ENCODE measurements around the gene RABL2B. TPM values are rescaled to one million over a fixed set of nuclear protein-coding genes. Genes with fewer than 3 reads are reported as not detected.

Gene RABL2B
- total RNA-seq, 2 experiments from 2014 or later = 13.3 to 14.5 TPM

DNA sequence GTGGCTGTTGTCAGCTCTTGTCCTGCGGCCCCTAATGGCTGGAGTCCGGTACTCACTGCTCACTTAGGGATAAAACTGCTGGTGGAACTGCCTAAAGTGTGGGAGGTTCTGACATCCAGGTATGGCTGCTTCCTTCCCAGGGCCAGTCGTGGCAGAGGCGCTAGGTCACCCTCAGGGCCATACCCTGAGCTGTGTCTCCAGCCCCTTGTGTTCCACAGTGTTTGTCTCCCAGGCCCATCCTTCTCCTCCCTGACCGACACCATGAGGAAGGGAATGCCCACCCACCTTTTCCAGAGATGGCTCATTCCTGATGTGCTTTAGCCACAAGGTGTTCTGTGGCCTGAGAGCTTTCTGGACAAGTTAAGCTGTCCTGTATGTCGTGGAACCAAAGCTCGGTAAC lies 57.8 kb downstream of the RABL2B start:
- no peaks in the 10 kb centered on the region for H3K9me3 Mint-ChIP-seq
- no peaks in the 10 kb centered on the region for H3K36me3 Mint-ChIP-seq (ENCODE audit: low read depth)
- intact Hi-C loops (cut with micrococcal nuclease) = no loop called here
- CTCF ChIA-PET = no interaction called here
- DNase-seq = no peak
- no peaks in the 10 kb centered on the region for H3K27me3 Mint-ChIP-seq (ENCODE audit: low read depth)
- no peaks in the 10 kb centered on the region for H3K4me1 Mint-ChIP-seq (ENCODE audit: low read depth)
- no peak overlapping the region for H3K4me3 Mint-ChIP-seq
- H3K27ac Mint-ChIP-seq = no peak overlapping the region

DNA sequence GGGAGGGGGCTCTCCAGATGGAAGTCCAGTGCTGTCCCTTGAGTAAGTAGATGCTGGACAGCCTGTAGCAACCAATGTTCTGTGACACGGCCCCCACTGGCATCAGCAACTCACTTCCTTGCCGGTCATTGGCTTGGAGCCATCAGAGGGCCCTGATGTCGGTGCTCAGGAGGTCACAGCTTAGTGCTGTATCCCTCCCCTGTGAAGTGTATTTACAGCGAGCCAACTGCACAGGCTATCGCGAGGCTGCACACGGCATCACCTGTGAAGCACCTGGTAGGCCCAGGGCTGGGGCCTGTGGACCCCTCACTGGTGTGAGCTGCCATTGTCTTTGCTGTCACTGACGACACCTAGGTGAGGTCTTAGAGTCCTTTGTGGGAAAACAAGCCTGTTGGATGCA lies 58.8 kb downstream of the RABL2B start:
- H3K27me3 Mint-ChIP-seq (ENCODE audit: low read depth) = no peaks in the 10 kb centered on the region
- intact Hi-C loops (cut with micrococcal nuclease) = no loop called here
- CTCF ChIA-PET = interaction anchor here (0.5 kb wide), 1 partner anchor 87 kb away, joined by 4 read pairs; no protein-coding TSS in a partner anchor
- H3K4me1 Mint-ChIP-seq (ENCODE audit: low read depth) = no peaks in the 10 kb centered on the region
- no peak overlapping the region for H3K27ac Mint-ChIP-seq
- H3K9me3 Mint-ChIP-seq = no peaks in the 10 kb centered on the region
- no peak overlapping the region for H3K4me3 Mint-ChIP-seq
- no peak for DNase-seq
- no peaks in the 10 kb centered on the region for H3K36me3 Mint-ChIP-seq (ENCODE audit: low read depth)

DNA sequence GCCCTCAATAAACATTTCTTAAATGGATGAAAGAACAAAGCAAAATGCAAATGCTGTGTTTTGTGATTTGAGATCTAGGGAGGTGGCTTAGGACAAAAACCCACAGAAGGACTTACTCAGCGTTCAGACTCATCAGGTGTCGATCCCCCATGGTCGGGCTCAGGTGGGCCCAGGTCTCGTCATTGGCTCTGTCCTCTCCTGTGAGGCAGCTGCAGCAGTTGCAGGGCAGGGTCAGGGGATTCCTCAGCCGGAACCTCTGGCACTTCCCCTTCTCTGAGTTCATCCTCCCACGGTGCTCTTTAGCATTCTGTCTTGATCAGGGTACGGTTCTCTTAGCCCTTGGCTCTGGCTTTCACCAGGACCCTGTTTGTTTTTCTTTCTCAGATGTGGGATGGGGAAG lies 59.4 kb downstream of the RABL2B start:
- H3K27me3 Mint-ChIP-seq (ENCODE audit: low read depth) = no peaks in the 10 kb centered on the region
- no peak overlapping the region for H3K4me3 Mint-ChIP-seq
- H3K9me3 Mint-ChIP-seq = no peaks in the 10 kb centered on the region
- H3K4me1 Mint-ChIP-seq (ENCODE audit: low read depth) = no peaks in the 10 kb centered on the region
- CTCF ChIA-PET = interaction anchor here (0.5 to 0.6 kb wide), 2 partner anchors 11 to 87 kb away, joined by 4 read pairs; no protein-coding TSS in a partner anchor
- intact Hi-C loops (cut with micrococcal nuclease) = no loop called here
- DNase-seq = no peak
- H3K27ac Mint-ChIP-seq = no peak overlapping the region
- no peaks in the 10 kb centered on the region for H3K36me3 Mint-ChIP-seq (ENCODE audit: low read depth)

DNA sequence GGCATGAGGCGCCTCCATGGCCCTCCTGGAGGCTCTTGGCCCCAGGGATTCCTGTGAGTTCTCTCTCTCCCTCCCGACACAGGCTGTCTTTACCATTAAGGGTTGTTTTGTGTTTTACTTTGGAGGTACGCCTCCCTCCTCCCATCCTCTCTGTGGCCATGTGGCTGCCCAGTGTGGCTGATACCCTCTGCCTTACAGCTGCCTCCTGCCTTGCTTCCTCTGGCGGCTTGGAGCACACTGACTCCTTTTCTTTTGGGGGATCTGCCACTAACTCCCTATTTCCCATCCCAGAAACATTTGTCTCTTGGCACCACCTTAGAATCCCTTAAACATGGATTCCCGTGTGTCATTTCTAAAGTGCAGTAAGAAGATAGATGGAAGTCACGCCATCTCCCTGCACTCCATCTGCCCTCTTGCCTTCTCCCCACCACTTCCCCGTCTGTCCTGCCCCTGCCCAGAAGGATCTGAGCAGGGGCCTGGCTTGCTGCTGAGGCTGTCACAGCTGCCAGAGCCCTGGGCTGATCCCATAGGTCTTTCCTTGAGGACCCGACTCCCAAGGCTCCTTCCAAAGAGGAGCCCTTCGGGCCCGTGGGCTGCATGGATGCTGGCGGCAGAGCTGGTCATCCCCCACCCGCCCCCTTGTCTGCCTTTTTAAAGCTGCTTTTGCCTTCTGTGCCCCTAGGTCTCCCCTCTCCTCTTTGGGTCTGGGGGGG lies 60.6 kb downstream of the RABL2B start:
- H3K9me3 Mint-ChIP-seq = no peaks in the 10 kb centered on the region
- no peaks in the 10 kb centered on the region for H3K4me1 Mint-ChIP-seq (ENCODE audit: low read depth)
- no peak overlapping the region for H3K27ac Mint-ChIP-seq

DNA sequence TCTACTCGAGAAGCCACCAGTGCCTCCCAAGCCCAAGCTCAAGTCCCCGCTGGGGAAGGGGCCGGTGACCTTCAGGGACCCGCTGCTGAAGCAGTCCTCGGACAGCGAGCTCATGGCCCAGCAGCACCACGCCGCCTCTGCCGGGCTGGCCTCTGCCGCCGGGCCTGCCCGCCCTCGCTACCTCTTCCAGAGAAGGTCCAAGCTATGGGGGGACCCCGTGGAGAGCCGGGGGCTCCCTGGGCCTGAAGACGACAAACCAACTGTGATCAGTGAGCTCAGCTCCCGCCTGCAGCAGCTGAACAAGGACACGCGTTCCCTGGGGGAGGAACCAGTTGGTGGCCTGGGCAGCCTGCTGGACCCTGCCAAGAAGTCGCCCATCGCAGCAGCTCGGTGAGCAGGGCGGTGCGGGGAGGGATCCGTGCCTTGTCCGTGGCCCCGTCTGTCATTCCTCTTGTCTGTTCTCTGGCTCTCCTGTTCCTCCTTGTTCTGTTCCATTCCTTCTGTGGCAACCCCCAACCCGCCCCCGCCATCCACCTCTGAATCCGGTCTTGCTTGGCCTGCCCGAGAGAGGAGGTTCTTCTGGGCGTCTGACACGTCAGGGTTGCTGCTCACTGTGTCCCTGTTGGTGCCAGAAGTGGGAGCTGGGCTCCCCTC lies 61.3 kb downstream of the RABL2B start:
- H3K27ac Mint-ChIP-seq = no peak overlapping the region
- CTCF ChIA-PET = no interaction called here
- intact Hi-C loops (cut with micrococcal nuclease) = no loop called here
- H3K4me1 Mint-ChIP-seq (ENCODE audit: low read depth) = no peaks in the 10 kb centered on the region
- no peaks in the 10 kb centered on the region for H3K36me3 Mint-ChIP-seq (ENCODE audit: low read depth)
- H3K9me3 Mint-ChIP-seq = no peaks in the 10 kb centered on the region
- H3K27me3 Mint-ChIP-seq (ENCODE audit: low read depth) = no peaks in the 10 kb centered on the region
- DNase-seq = no peak
- H3K4me3 Mint-ChIP-seq = no peak overlapping the region

More for the DNA sequence above, 60.6 kb downstream of the RABL2B start:
- intact Hi-C loops (cut with micrococcal nuclease) = no loop called here
- Mint-ChIP-seq H3K4me3 (no peak overlapping the region), H3K27me3 (ENCODE audit: low read depth) (no peaks in the 10 kb centered on the region), H3K36me3 (ENCODE audit: low read depth) (no peaks in the 10 kb centered on the region)
- DNase-seq = no peak
- CTCF ChIA-PET = no interaction called here

DNA sequence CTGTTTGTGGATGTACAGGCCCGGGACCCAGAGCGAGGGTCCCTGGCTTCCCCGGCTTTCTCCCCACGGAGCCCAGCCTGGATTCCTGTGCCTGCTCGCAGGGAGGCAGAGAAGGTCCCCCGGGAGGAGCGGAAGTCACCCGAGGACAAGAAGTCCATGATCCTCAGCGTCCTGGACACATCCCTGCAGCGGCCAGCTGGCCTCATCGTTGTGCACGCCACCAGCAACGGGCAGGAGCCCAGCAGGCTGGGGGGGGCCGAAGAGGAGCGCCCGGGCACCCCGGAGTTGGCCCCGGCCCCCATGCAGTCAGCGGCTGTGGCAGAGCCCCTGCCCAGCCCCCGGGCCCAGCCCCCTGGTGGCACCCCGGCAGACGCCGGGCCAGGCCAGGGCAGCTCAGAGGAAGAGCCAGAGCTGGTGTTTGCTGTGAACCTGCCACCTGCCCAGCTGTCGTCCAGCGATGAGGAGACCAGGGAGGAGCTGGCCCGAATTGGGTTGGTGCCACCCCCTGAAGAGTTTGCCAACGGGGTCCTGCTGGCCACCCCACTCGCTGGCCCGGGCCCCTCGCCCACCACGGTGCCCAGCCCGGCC lies 62.1 kb downstream of the RABL2B start:
- Mint-ChIP-seq H3K36me3 (ENCODE audit: low read depth) (no peaks in the 10 kb centered on the region), H3K4me3 (no peak overlapping the region), H3K9me3 (no peaks in the 10 kb centered on the region), H3K27ac (no peak overlapping the region), H3K27me3 (ENCODE audit: low read depth) (no peaks in the 10 kb centered on the region), H3K4me1 (ENCODE audit: low read depth) (no peaks in the 10 kb centered on the region)
- no peak for DNase-seq
- intact Hi-C loops (cut with micrococcal nuclease) = no loop called here
- CTCF ChIA-PET = no interaction called here

DNA sequence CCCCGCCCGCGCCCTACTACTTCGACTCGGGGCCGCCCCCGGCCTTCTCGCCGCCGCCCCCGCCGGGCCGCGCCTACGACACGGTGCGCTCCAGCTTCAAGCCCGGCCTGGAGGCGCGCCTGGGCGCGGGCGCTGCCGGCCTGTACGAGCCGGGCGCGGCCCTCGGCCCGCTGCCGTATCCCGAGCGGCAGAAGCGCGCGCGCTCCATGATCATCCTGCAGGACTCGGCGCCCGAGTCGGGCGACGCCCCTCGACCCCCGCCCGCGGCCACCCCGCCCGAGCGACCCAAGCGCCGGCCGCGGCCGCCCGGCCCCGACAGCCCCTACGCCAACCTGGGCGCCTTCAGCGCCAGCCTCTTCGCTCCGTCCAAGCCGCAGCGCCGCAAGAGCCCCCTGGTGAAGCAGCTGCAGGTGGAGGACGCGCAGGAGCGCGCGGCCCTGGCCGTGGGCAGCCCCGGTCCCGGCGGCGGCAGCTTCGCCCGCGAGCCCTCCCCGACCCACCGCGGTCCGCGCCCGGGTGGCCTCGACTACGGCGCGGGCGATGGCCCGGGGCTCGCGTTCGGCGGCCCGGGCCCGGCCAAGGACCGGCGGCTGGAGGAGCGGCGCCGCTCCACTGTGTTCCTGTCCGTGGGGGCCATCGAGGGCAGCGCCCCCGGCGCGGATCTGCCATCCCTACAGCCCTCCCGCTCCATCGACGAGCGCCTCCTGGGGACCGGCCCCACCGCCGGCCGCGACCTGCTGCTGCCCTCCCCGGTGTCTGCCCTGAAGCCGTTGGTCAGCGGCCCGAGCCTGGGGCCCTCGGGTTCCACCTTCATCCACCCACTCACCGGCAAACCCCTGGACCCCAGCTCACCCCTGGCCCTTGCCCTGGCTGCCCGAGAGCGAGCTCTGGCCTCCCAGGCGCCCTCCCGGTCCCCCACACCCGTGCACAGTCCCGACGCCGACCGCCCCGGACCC lies 62.9 kb downstream of the RABL2B start:
- Mint-ChIP-seq H3K36me3 (ENCODE audit: low read depth) (no peaks in the 10 kb centered on the region), H3K27me3 (ENCODE audit: low read depth) (no peaks in the 10 kb centered on the region), H3K9me3 (no peaks in the 10 kb centered on the region), H3K4me1 (ENCODE audit: low read depth) (no peaks in the 10 kb centered on the region), H3K27ac (no peak overlapping the region), H3K4me3 (no peak overlapping the region)
- DNase-seq = no peak
- intact Hi-C loops (cut with micrococcal nuclease) = no loop called here
- CTCF ChIA-PET = no interaction called here

DNA sequence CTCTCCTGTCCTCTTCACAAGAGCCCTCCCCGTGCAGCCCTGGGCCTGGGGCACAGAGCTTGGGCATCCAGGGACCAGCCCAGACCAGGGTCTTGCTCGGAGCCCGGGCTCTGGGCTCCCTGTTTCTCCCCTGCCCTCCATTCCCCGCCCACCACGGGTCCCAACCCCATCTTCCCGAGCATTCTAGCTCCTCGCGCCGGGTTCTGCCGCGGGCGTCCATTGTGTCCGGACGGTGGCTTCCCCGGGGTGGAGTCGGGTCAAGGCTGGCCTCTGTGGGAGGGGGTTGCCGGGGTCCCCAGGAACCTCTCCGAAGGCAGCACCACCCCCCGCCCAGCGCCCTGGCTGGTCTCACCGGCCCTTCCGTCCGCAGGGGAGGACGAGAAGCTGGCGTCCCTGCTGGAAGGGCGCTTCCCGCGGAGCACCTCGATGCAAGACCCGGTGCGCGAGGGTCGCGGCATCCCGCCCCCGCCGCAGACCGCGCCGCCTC lies 63.6 kb downstream of the RABL2B start:
- Mint-ChIP-seq H3K27me3 (ENCODE audit: low read depth) (no peaks in the 10 kb centered on the region), H3K27ac (no peak overlapping the region), H3K36me3 (ENCODE audit: low read depth) (no peaks in the 10 kb centered on the region), H3K9me3 (no peaks in the 10 kb centered on the region), H3K4me3 (no peak overlapping the region), H3K4me1 (ENCODE audit: low read depth) (no peaks in the 10 kb centered on the region)
- intact Hi-C loops (cut with micrococcal nuclease) = no loop called here
- CTCF ChIA-PET = no interaction called here
- DNase-seq = no peak

DNA sequence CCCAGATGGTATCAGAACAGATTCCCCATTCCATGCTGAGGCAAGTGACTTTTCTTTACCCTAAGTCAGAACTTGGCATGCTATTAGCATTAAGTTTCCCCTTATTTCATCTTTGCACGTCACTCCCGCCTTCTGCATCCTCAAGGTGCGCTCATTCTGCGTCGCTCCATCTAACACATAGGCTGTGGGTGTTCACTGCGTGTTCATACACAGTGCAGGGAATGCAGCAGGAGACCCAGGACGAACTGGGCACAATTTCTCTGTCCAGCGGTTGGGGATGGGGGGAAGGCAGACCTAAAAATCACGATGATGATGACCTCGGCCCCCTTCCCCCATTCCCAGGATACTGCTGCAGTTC lies 65.1 kb downstream of the RABL2B start:
- H3K27me3 Mint-ChIP-seq (ENCODE audit: low read depth) = no peaks in the 10 kb centered on the region
- no peak overlapping the region for H3K4me3 Mint-ChIP-seq
- intact Hi-C loops (cut with micrococcal nuclease) = no loop called here
- H3K9me3 Mint-ChIP-seq = no peaks in the 10 kb centered on the region
- no peaks in the 10 kb centered on the region for H3K36me3 Mint-ChIP-seq (ENCODE audit: low read depth)
- no peaks in the 10 kb centered on the region for H3K4me1 Mint-ChIP-seq (ENCODE audit: low read depth)
- no peak overlapping the region for H3K27ac Mint-ChIP-seq
- DNase-seq = no peak
- CTCF ChIA-PET = no interaction called here

DNA sequence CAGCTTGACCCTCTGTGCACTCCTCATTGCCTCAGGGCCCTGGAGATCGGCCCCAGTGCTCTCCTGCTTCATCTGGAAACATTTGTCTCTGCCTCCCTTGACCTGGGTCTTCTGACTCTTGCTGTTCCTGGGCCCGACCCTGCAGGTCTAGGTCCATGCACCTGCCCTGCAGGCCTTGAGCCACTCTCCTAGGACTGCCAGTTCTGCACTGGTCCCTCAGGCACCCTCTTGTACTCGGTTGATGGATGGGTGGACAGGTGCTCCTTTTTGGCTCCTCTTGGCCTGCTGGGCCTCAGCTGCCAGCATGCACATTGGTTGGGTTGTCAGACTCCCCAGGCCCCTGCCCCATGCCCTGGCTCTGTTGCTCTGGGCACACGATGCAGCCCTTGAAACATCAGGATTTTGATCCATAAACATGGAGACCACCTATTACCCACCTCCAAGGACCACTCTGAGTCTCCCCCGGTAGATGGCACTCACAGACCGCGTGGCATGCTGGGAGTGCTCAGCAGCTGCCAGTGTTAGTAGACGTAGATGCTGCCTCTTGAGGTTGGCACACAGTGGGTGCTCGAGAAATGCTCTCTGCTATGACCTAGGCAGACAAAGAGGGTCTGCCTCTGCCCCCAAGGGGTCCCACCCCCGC lies 65.6 kb downstream of the RABL2B start:
- Mint-ChIP-seq H3K27me3 (ENCODE audit: low read depth) (no peaks in the 10 kb centered on the region), H3K4me1 (ENCODE audit: low read depth) (no peaks in the 10 kb centered on the region), H3K9me3 (no peaks in the 10 kb centered on the region), H3K27ac (no peak overlapping the region), H3K36me3 (ENCODE audit: low read depth) (no peaks in the 10 kb centered on the region), H3K4me3 (no peak overlapping the region)
- CTCF ChIA-PET = no interaction called here
- no peak for DNase-seq
- intact Hi-C loops (cut with micrococcal nuclease) = no loop called here
